ES-I3 (cell line): ENCODE data around the gene GRPEL2.

Experiments
- H3K36me3 ChIP-seq: 2 replicates; pipeline ENCODE4 v1.6.1; 2013; ENCODE audit warnings: mild to moderate bottlenecking, low read length, control low read depth, moderate library complexity; ENCODE audit not compliant: insufficient read depth
- H3K4me1 ChIP-seq: 2 replicates; pipeline ENCODE4 v1.6.1; 2013; ENCODE audit warnings: mild to moderate bottlenecking, control low read depth, low read length; ENCODE audit not compliant: insufficient read depth
- H3K9ac ChIP-seq: 2 replicates; pipeline ENCODE4 v1.6.1; 2013; ENCODE audit warnings: low read depth, mild to moderate bottlenecking, low read length, moderate library complexity
- H3K9me3 ChIP-seq: 2 replicates; pipeline ENCODE4 v1.6.1; 2013; ENCODE audit warnings: mild to moderate bottlenecking, low read length, moderate library complexity; ENCODE audit not compliant: control insufficient read depth, insufficient read depth

The GRPEL2 gene

GRCh38 chr5:149357370-149358293 is 12.3 kb downstream of the GRPEL2 start, which contains the start of gene PCYOX1L:
Gene PCYOX1L, plus strand, starts transcription at chr5:149358046. Its CDS starts 23 bp downstream, at chr5:149358069.
- Histone ChIP-seq H3K9me3 (no peaks in the 10 kb centered on the region), H3K9ac (peak within 1 kb of the TSS; percentile 61), H3K4me1 (no peaks in the 10 kb centered on the region), H3K36me3 (peaks cover 2% of the 10 kb centered on the region; the same call in 1 of the 2 replicates)

- Histone ChIP-seq H3K9me3 (no peaks in the 10 kb centered on the region), H3K36me3 (peaks cover 2% of the 10 kb centered on the region; the same call in 1 of the 2 replicates), H3K9ac (peak overlapping the region; percentile 61), H3K4me1 (no peaks in the 10 kb centered on the region)
Measured at GRCh38 chr5:149358294-149358651, 13.0 kb downstream of the GRPEL2 start.

- Histone ChIP-seq H3K4me1 (no peaks in the 10 kb centered on the region), H3K9me3 (no peaks in the 10 kb centered on the region), H3K36me3 (peaks cover 2% of the 10 kb centered on the region; the same call in 1 of the 2 replicates), H3K9ac (no peak overlapping the region; the same call in 1 of the 2 replicates)
Measured at GRCh38 chr5:149358868-149359495, 13.7 kb downstream of the GRPEL2 start.

GRCh38 chr5:149360272-149360671 is 15.0 kb downstream of the GRPEL2 start:
- Histone ChIP-seq H3K4me1 (no peaks in the 10 kb centered on the region), H3K9ac (no peak overlapping the region), H3K36me3 (peaks cover 2% of the 10 kb centered on the region; the same call in 1 of the 2 replicates), H3K9me3 (no peaks in the 10 kb centered on the region)

GRCh38 chr5:149362541-149362940 is 17.2 kb downstream of the GRPEL2 start:
- H3K36me3 ChIP-seq, result no peaks in the 10 kb centered on the region
- peaks cover 3% of the 10 kb centered on the region; the same call in 1 of the 2 replicates for H3K4me1 ChIP-seq
- H3K9ac ChIP-seq, result no peak overlapping the region
- H3K9me3 ChIP-seq, result no peaks in the 10 kb centered on the region

GRCh38 chr5:149363358-149363757 is 18.1 kb downstream of the GRPEL2 start:
- Histone ChIP-seq H3K9me3 (no peaks in the 10 kb centered on the region), H3K36me3 (no peaks in the 10 kb centered on the region), H3K9ac (no peak overlapping the region), H3K4me1 (peaks cover 3% of the 10 kb centered on the region; the same call in 1 of the 2 replicates)

- Histone ChIP-seq H3K9ac (no peak overlapping the region), H3K36me3 (no peaks in the 10 kb centered on the region)
Measured at GRCh38 chr5:149363936-149364335, 18.6 kb downstream of the GRPEL2 start.

GRCh38 chr5:149364719-149365118 is 19.4 kb downstream of the GRPEL2 start:
- H3K36me3 ChIP-seq, result no peaks in the 10 kb centered on the region
- peaks cover 3% of the 10 kb centered on the region; the same call in 1 of the 2 replicates for H3K4me1 ChIP-seq
- H3K9me3 ChIP-seq, result no peaks in the 10 kb centered on the region
- no peak overlapping the region for H3K9ac ChIP-seq

More at GRCh38 chr5:149363936-149364335, 18.6 kb downstream of the GRPEL2 start:
- no peaks in the 10 kb centered on the region for H3K9me3 ChIP-seq
- H3K4me1 ChIP-seq, result peaks cover 3% of the 10 kb centered on the region; the same call in 1 of the 2 replicates

GRCh38 chr5:149365418-149365817 is 20.1 kb downstream of the GRPEL2 start:
- Histone ChIP-seq H3K36me3 (no peaks in the 10 kb centered on the region), H3K9ac (no peak overlapping the region), H3K4me1 (peaks cover 3% of the 10 kb centered on the region; the same call in 1 of the 2 replicates), H3K9me3 (no peaks in the 10 kb centered on the region)

- no peaks in the 10 kb centered on the region for H3K36me3 ChIP-seq
- no peaks in the 10 kb centered on the region for H3K9me3 ChIP-seq
- H3K9ac ChIP-seq, result no peak overlapping the region
- peaks cover 3% of the 10 kb centered on the region; the same call in 1 of the 2 replicates for H3K4me1 ChIP-seq
Measured at GRCh38 chr5:149366169-149366729, 20.9 kb downstream of the GRPEL2 start.

GRCh38 chr5:149367249-149367971 is 22.1 kb downstream of the GRPEL2 start:
- Histone ChIP-seq H3K4me1 (peaks cover 3% of the 10 kb centered on the region; the same call in 1 of the 2 replicates), H3K9ac (no peak overlapping the region), H3K36me3 (no peaks in the 10 kb centered on the region), H3K9me3 (no peaks in the 10 kb centered on the region)

GRCh38 chr5:149367972-149368645 is 22.8 kb downstream of the GRPEL2 start:
- H3K9ac ChIP-seq, result no peak overlapping the region
- peaks cover 3% of the 10 kb centered on the region; the same call in 1 of the 2 replicates for H3K4me1 ChIP-seq
- no peaks in the 10 kb centered on the region for H3K36me3 ChIP-seq
- H3K9me3 ChIP-seq, result no peaks in the 10 kb centered on the region

GRCh38 chr5:149370878-149371277 is 25.6 kb downstream of the GRPEL2 start:
- Histone ChIP-seq H3K4me1 (peaks cover 3% of the 10 kb centered on the region; the same call in 1 of the 2 replicates), H3K36me3 (no peaks in the 10 kb centered on the region)

More at GRCh38 chr5:149370878-149371277, 25.6 kb downstream of the GRPEL2 start:
- Histone ChIP-seq H3K9me3 (no peaks in the 10 kb centered on the region), H3K9ac (no peak overlapping the region)
